GM12878 (cell line): ENCODE results near the gene CNN3. TPM values are rescaled to one million over a fixed set of nuclear protein-coding genes. Genes with fewer than 3 reads are reported as not detected.

ENCODE experiments used
- ATAC-seq: fragments of 200-7000 bp; cut with Tn5 transposase; 3 replicates; pipeline ENCODE4 v1.9.1; 2020; ENCODE audit warnings: mild to moderate bottlenecking, moderate library complexity
- BruUV-seq: library from RNA; stranded (reverse); fragments of 400-500 nt; replicated peaks from 2 replicates; lab custom pipeline; 2021; lab: Mats Ljungman, UMichigan
- CTCF ChIA-PET: fragments of 300-600 bp; sonication (Branson Sonifier 250); formaldehyde crosslinking; extraction: SDS; loops from one replicate; lab custom pipeline; 2021; ENCODE audit warnings: inconsistent platforms; lab: Yijun Ruan, JAX
- POLR2A ChIA-PET: fragments of 350-600 bp; formaldehyde crosslinking; extraction: SDS; loops from one replicate; lab custom pipeline; 2021; ENCODE audit warnings: inconsistent platforms; lab: Charles Lee
- RAD21 ChIA-PET: fragments of 300-600 bp; sonication (Branson Sonifier 250); formaldehyde crosslinking; loops from one replicate; lab custom pipeline; 2023; ENCODE audit warnings: antibody characterized with exemption; ENCODE audit not compliant: unreplicated experiment; lab: Charles Lee
- SMC1A ChIA-PET: fragments of 300-600 bp; sonication (Branson Sonifier 250); formaldehyde crosslinking; loops from one replicate; lab custom pipeline; 2023; ENCODE audit not compliant: unreplicated experiment, uncharacterized antibody; lab: Charles Lee
- DNase-seq: peaks from one replicate; pipeline ENCODE4 v3.0.0-alpha.2; 2011; ENCODE audit warnings: low read depth, low spot score
- FAIRE-seq: peaks from 3 replicates; lab custom pipeline; 2011; peaks lifted over from hg19 to GRCh38; lab: Jason Lieb, UNC
- H2AFZ ChIP-seq: 2 replicates; pipeline ENCODE4 v1.6.0; 2011; ENCODE audit warnings: low read depth, low read length, control low read depth; ENCODE audit not compliant: control insufficient read depth
- H3K27ac ChIP-seq: 2 replicates; pipeline ENCODE4 v1.5.1; 2011; ENCODE audit warnings: control low read depth; ENCODE audit not compliant: control insufficient read depth, insufficient read depth
- H3K27me3 ChIP-seq, 2 experiments: replicated peaks in 1 of 2; 2 replicates each; pipeline versions ENCODE4 v1.6.0 to v1.6.1; 2011; ENCODE audit warnings: low read length in 1 of 2; ENCODE audit not compliant: control insufficient read depth in 2 of 2, insufficient read depth in 2 of 2
- H3K36me3 ChIP-seq, 2 experiments: 2 replicates each; pipeline ENCODE4 v1.5.1; 2011; ENCODE audit warnings: low read length in 1 of 2; ENCODE audit not compliant: control insufficient read depth in 2 of 2, insufficient read depth in 2 of 2
- H3K4me1 ChIP-seq: 2 replicates; pipeline ENCODE4 v1.6.1; 2011; ENCODE audit warnings: mild to moderate bottlenecking, low read length, moderate library complexity, mixed read lengths; ENCODE audit not compliant: control insufficient read depth, insufficient read depth
- H3K4me2 ChIP-seq: 2 replicates; pipeline ENCODE4 v1.6.0; 2011; ENCODE audit warnings: control low read depth; ENCODE audit not compliant: control insufficient read depth, insufficient read depth
- H3K4me3 ChIP-seq: fragments of 200-600 bp; sonication (generic); 2 replicates; pipeline ENCODE4 v1.5.1; 2016
- H3K79me2 ChIP-seq: 2 replicates; pipeline ENCODE4 v1.6.0; 2011; ENCODE audit warnings: low read length; ENCODE audit not compliant: control insufficient read depth, insufficient read depth
- H3K9ac ChIP-seq: 2 replicates; pipeline ENCODE4 v1.8.0; 2011; ENCODE audit warnings: low read length, control low read depth, mixed read lengths; ENCODE audit not compliant: control insufficient read depth, insufficient read depth
- H3K9me3 ChIP-seq: replicated peaks from 3 replicates; pipeline ENCODE4 v1.5.1; 2011; ENCODE audit warnings: mild to moderate bottlenecking, low read length; ENCODE audit not compliant: control insufficient read depth, insufficient read depth
- H4K20me1 ChIP-seq: 2 replicates; pipeline ENCODE4 v1.6.0; 2011; ENCODE audit not compliant: control insufficient read depth, insufficient read depth
- CHD4 ChIP-seq: fragments of 200-600 bp; sonication (generic); IDR thresholded peaks from 2 replicates; pipeline ENCODE4 v1.6.1; 2016; ENCODE audit warnings: mild to moderate bottlenecking
- CREM ChIP-seq: IDR thresholded peaks from 2 replicates; pipeline ENCODE4 v1.6.1; 2014; ENCODE audit warnings: antibody characterized with exemption, low read depth
- HCFC1 ChIP-seq: fragments of 150-350 bp; IDR thresholded peaks from 2 replicates; pipeline ENCODE4 v1.6.1; 2014; ENCODE audit warnings: low read length
- NFIC ChIP-seq: IDR thresholded peaks from 2 replicates; pipeline ENCODE4 v1.6.1; 2012; ENCODE audit warnings: low read depth, mild to moderate bottlenecking, inconsistent platforms, low read length, moderate library complexity
- NRF1 ChIP-seq: conservative IDR thresholded peaks from 2 replicates; pipeline ENCODE4 v1.6.1; 2011; ENCODE audit warnings: mild to moderate bottlenecking, low read depth, low read length, improper control_type of control experiment
- POLR2AphosphoS5 ChIP-seq: IDR thresholded peaks from 2 replicates; pipeline ENCODE4 v1.6.1; 2011; ENCODE audit warnings: mild to moderate bottlenecking, low read length, inconsistent platforms
- RB1 ChIP-seq: fragments of 450-650 bp; formaldehyde crosslinking; IDR thresholded peaks from 2 replicates; pipeline ENCODE4 v1.6.1; 2017; ENCODE audit warnings: mild to moderate bottlenecking, borderline replicate concordance
- RFX5 ChIP-seq: IDR thresholded peaks from 2 replicates; pipeline ENCODE4 v1.6.1; 2011; ENCODE audit warnings: low read depth, low read length, improper control_type of control experiment
- RUNX3 ChIP-seq: IDR thresholded peaks from 2 replicates; pipeline ENCODE4 v1.6.1; 2012; ENCODE audit warnings: low read length, inconsistent platforms
- SKIL ChIP-seq: fragments of 450-650 bp; IDR thresholded peaks from 2 replicates; pipeline ENCODE4 v1.6.1; 2017; ENCODE audit warnings: mild to moderate bottlenecking, low read depth, inconsistent platforms; ENCODE audit not compliant: poor library complexity, severe bottlenecking
- SUZ12 ChIP-seq: fragments of 200-600 bp; sonication (generic); IDR thresholded peaks from one replicate; pipeline ENCODE4 v1.6.1; 2018; ENCODE audit warnings: antibody characterized with exemption, mild to moderate bottlenecking; ENCODE audit not compliant: unreplicated experiment
- ZNF274 ChIP-seq: IDR thresholded peaks from one replicate; pipeline ENCODE4 v1.8.0; 2011; ENCODE audit not compliant: insufficient read length, insufficient read depth
- ZNF592 ChIP-seq: fragments of 450-650 bp; IDR thresholded peaks from 2 replicates; pipeline ENCODE4 v1.6.1; 2017; ENCODE audit warnings: mild to moderate bottlenecking, moderate library complexity
- ZSCAN29 ChIP-seq: fragments of 450-650 bp; IDR thresholded peaks from 2 replicates; pipeline ENCODE4 v1.6.1; 2017; ENCODE audit warnings: mild to moderate bottlenecking, moderate library complexity
- WGBS: methylation state at CpG from one replicate; pipeline ENCODE4 v1.1.6; 2016; ENCODE audit warnings: low lambda C conversion rate; ENCODE audit not compliant: insufficient replicate concordance, insufficient coverage; ENCODE audit errors: missing lambda C conversion rate; 5-methylcytosine and 5-hydroxymethylcytosine counted together
- in situ Hi-C: fragments of 300-500 bp; cut with MboI; formaldehyde crosslinking; loops from 9 replicates; pipeline ENCODE4 v1.14.3; 2018; ENCODE audit warnings: mixed read lengths
- intact Hi-C: fragments of 100-400 bp; cut with micrococcal nuclease; formaldehyde crosslinking; loops from one replicate; pipeline ENCODE4 v1.14.2; 2022; ENCODE audit not compliant: unreplicated experiment
- polyA plus RNA-seq, 11 experiments: library from polyadenylated mRNA; depleted of rRNA in 4 of 11; unstranded in 6 of 11; stranded (reverse) in 5 of 11; fragments of >200 nt; fragmentation: Nextera tagmentation in 4 of 11; fragmentation: Illumina TruSeq in 1 of 11; extraction: Ambion mirVana in 4 of 11; extraction: Trizol in 1 of 11; gene quantifications; 1 replicate in 1 of 11; 2 replicates in 10 of 11; pipeline versions ENCODE4 v1.2.1 to v1.2.3, GENCODE V29; 2011 to 2016; ENCODE audit warnings: inconsistent platforms in 2 of 11, missing spikeins in 2 of 11, low read depth in 1 of 11
- total RNA-seq, 4 experiments: library from RNA; depleted of rRNA in 3 of 4; stranded (reverse); fragments of >200 nt in 3 of 4; fragmentation: Illumina TruSeq in 1 of 4; extraction: Trizol in 1 of 4; gene quantifications; 2 replicates each; pipeline versions ENCODE4 v1.2.1 to v1.2.3, GENCODE V29; 2013 to 2021

The CNN3 gene
- total and polyA plus RNA-seq, 10 of the 15 experiments (the other 5 are each of a cell fraction or from before 2014, with no cell fraction given), result 0.20 to 48.4 (median 34.3) TPM

GRCh38 chr1:94935476-94935875 is 8.6 kb upstream of the CNN3 start:
- no peaks in the 10 kb centered on the region for H3K4me1 ChIP-seq
- H4K20me1 ChIP-seq, result no peaks in the 10 kb centered on the region
- no peak overlapping the region for H3K4me2 ChIP-seq
- H3K36me3 ChIP-seq, result no peaks in the 10 kb centered on the region
- no peak overlapping the region for H3K4me3 ChIP-seq
- no peak overlapping the region for H3K27ac ChIP-seq
- in situ Hi-C loops (no loop called here), intact Hi-C loops (no loop called here)
- BruUV-seq, result no TSS peak
- POLR2A ChIA-PET, result no interaction called here
- no peaks in the 10 kb centered on the region for H3K9me3 ChIP-seq
- SMC1A ChIA-PET, result no interaction called here
- H3K9ac ChIP-seq, result no peak overlapping the region
- CTCF ChIA-PET, result interaction anchor here (1.2 kb wide), 1 partner anchor 81 kb away, joined by 5 read pairs; no protein-coding TSS in a partner anchor
- DNase-seq (no peak), FAIRE-seq (no peak), ATAC-seq (no peak)
- WGBS, result 80% methylated on average over 1 of the region's 1 CpG
- H3K79me2 ChIP-seq, result no peaks in the 10 kb centered on the region
- no peak for TF ChIP-seq CREM
- RAD21 ChIA-PET, result no interaction called here
- H2AFZ ChIP-seq, result no peak overlapping the region
- H3K27me3 ChIP-seq, result no peaks in the 10 kb centered on the region; a peak in 1 of 4 replicates

GRCh38 chr1:94935034-94935433 is 8.1 kb upstream of the CNN3 start:
- Histone ChIP-seq H3K36me3 (no peaks in the 10 kb centered on the region), H3K4me2 (no peak overlapping the region), H4K20me1 (no peaks in the 10 kb centered on the region), H3K9me3 (no peaks in the 10 kb centered on the region), H2AFZ (no peak overlapping the region), H3K27me3 (no peaks in the 10 kb centered on the region; a peak in 1 of 4 replicates), H3K4me3 (no peak overlapping the region), H3K4me1 (no peaks in the 10 kb centered on the region), H3K79me2 (no peaks in the 10 kb centered on the region), H3K27ac (no peak overlapping the region), H3K9ac (no peak overlapping the region)
- CTCF ChIA-PET, result interaction anchor here (1.2 kb wide), 2 partner anchors 81 to 334 kb away, joined by 3 to 5 read pairs; no protein-coding TSS in a partner anchor
- intact Hi-C loops, result no loop called here
- POLR2A ChIA-PET, result no interaction called here
- DNase-seq (no peak), FAIRE-seq (no peak), ATAC-seq (no peak)
- in situ Hi-C loops, result no loop called here
- WGBS, result 78% methylated on average over 1 of the region's 1 CpG
- no TSS peak for BruUV-seq
- RAD21 ChIA-PET, result no interaction called here
- SMC1A ChIA-PET, result no interaction called here
- TF ChIP-seq SUZ12 (no peak), ZNF274 (no peak), CHD4 (no peak), ZNF592 (no peak), NFIC (no peak), RUNX3 (no peak), RB1 (no peak), SKIL (no peak), HCFC1 (no peak), RFX5 (no peak), POLR2AphosphoS5 (no peak), NRF1 (no peak), ZSCAN29 (no peak)
